ENCODE data around the gene BTBD6.

- TF ChIP-seq HDGF (IDR thresholded peaks at IDR 0.05; ENCODE audit: borderline replicate concordance) (no peak), FOXM1 (IDR thresholded peaks at IDR 0.05; ENCODE audit: borderline replicate concordance) (no peak), TARDBP (IDR thresholded peaks at IDR 0.05) (no peak), ELF4 (IDR thresholded peaks at IDR 0.05) (no peak), SUZ12 (IDR thresholded peaks at IDR 0.05) (no peak), FOXA1 (IDR thresholded peaks at IDR 0.05) (no peak)
These were observed 23.0 kb downstream of the BTBD6 start for GRCh38 chr14:105271224-105271890.

Data from HEK293T (cell line).